HepG2 (cell line): ENCODE data around the gene TRANK1. TPM values are rescaled to one million over a fixed set of nuclear protein-coding genes. Genes with fewer than 3 reads are reported as not detected.

ENCODE experiments used
- ATAC-seq: fragments of 200-7000 bp; cut with Tn5 transposase; 3 replicates; pipeline ENCODE4 v1.9.1; 2020; ENCODE audit warnings: mild to moderate bottlenecking, moderate library complexity
- BruUV-seq: library from RNA; stranded (reverse); fragments of 400-500 nt; replicated peaks from 2 replicates; lab custom pipeline; 2021; lab: Mats Ljungman, UMichigan
- CTCF ChIA-PET: fragments of 300-600 bp; formaldehyde crosslinking; extraction: SDS; loops from one replicate; lab custom pipeline; 2021; ENCODE audit warnings: low total read pairs, inconsistent platforms, low intra/inter-chr PET ratio; lab: Yijun Ruan, JAX
- POLR2A ChIA-PET: fragments of 350-600 bp; sonication (Branson Sonifier 250); formaldehyde crosslinking; loops from one replicate; lab custom pipeline; 2020; ENCODE audit warnings: antibody characterized with exemption, inconsistent platforms; lab: Yijun Ruan, JAX
- DNase-seq: peaks from one replicate; pipeline ENCODE4 v3.0.0-alpha.2; 2015; ENCODE audit warnings: low spot score
- FAIRE-seq: peaks from 3 replicates; lab custom pipeline; 2011; peaks lifted over from hg19 to GRCh38; lab: Jason Lieb, UNC
- H2AFZ ChIP-seq: one replicate; pipeline ENCODE4 v1.6.1; 2011; ENCODE audit warnings: low read length, inconsistent platforms
- H3K27ac ChIP-seq: fragments of 300-600 bp; 3 replicates; pipeline ENCODE4 v1.8.0; 2011; ENCODE audit warnings: mixed run types, mild to moderate bottlenecking, mixed read lengths, low read length, inconsistent platforms; ENCODE audit not compliant: insufficient read depth; ENCODE audit errors: extremely low read length
- H3K27me3 ChIP-seq, 2 experiments: fragments of 200-600 bp in 1 of 2; 2 replicates in 1 of 2; 3 replicates in 1 of 2; pipeline versions ENCODE4 v1.6.0 to v1.8.0; 2011; ENCODE audit warnings: low read length in 2 of 2, mild to moderate bottlenecking in 2 of 2, moderate library complexity in 2 of 2, inconsistent platforms in 1 of 2; ENCODE audit not compliant: insufficient read depth in 2 of 2, control insufficient read depth in 1 of 2
- H3K36me3 ChIP-seq, 2 experiments: fragments of 200-600 bp in 1 of 2; replicated peaks in 1 of 2; 2 replicates in 1 of 2; 3 replicates in 1 of 2; pipeline versions ENCODE4 v1.5.1 to v1.8.0; 2011; ENCODE audit warnings: low read length in 2 of 2, inconsistent platforms in 1 of 2; ENCODE audit not compliant: insufficient read depth in 2 of 2, control insufficient read depth in 1 of 2
- H3K4me1 ChIP-seq: 2 replicates; pipeline ENCODE4 v1.5.1; 2012; ENCODE audit warnings: low read length, inconsistent platforms; ENCODE audit not compliant: insufficient read depth
- H3K4me2 ChIP-seq: 2 replicates; pipeline ENCODE4 v1.6.0; 2011; ENCODE audit warnings: low read depth, low read length, inconsistent platforms
- H3K4me3 ChIP-seq, 3 experiments: fragments of 200-600 bp in 1 of 3; sonication (generic), shearing (Covaris generic) in 1 of 3; replicated peaks in 1 of 3; 2 replicates each; pipeline ENCODE4 v1.5.1; 2011 to 2016; ENCODE audit warnings: low read length in 3 of 3, inconsistent platforms in 2 of 3, low read depth in 2 of 3, mild to moderate bottlenecking in 2 of 3, control low read depth in 1 of 3, mixed read lengths in 1 of 3; ENCODE audit not compliant: insufficient read depth in 1 of 3
- H3K79me2 ChIP-seq: one replicate; pipeline ENCODE4 v1.6.1; 2011; ENCODE audit warnings: low read length, inconsistent platforms; ENCODE audit not compliant: insufficient read depth
- H3K9ac ChIP-seq: 2 replicates; pipeline ENCODE4 v1.6.0; 2011; ENCODE audit warnings: mild to moderate bottlenecking, low read depth, low read length, inconsistent platforms; ENCODE audit not compliant: insufficient read depth
- H3K9me3 ChIP-seq: 2 replicates; pipeline ENCODE4 v1.5.1; 2012; ENCODE audit warnings: mild to moderate bottlenecking, low read length
- H4K20me1 ChIP-seq: 2 replicates; pipeline ENCODE4 v1.6.0; 2011; ENCODE audit warnings: inconsistent platforms, mild to moderate bottlenecking, low read length, moderate library complexity; ENCODE audit not compliant: insufficient read depth
- ARID2 ChIP-seq: sonication (generic); formaldehyde crosslinking; IDR thresholded peaks from 2 replicates; pipeline ENCODE4 v1.8.1; 2022; ENCODE audit warnings: mild to moderate bottlenecking, missing genetic modification reagents, borderline replicate concordance
- ATF5 ChIP-seq: sonication (generic); formaldehyde crosslinking; IDR thresholded peaks from 2 replicates; pipeline ENCODE4 v1.4.0; 2020; ENCODE audit warnings: mild to moderate bottlenecking, low read depth, missing genetic modification reagents
- CHD2 ChIP-seq: IDR thresholded peaks from 2 replicates; pipeline ENCODE4 v1.6.1; 2011; ENCODE audit warnings: low read depth, low read length, improper control_type of control experiment
- FLYWCH1 ChIP-seq: sonication (generic); formaldehyde crosslinking; IDR thresholded peaks from 2 replicates; pipeline ENCODE4 v1.8.1; 2023; ENCODE audit warnings: mild to moderate bottlenecking, missing genetic modification reagents
- GABPB1 ChIP-seq: IDR thresholded peaks from 2 replicates; pipeline ENCODE4 v1.6.1; 2016; ENCODE audit warnings: mild to moderate bottlenecking, missing genetic modification reagents, moderate library complexity, missing compliant biosample characterization
- HOXA7 ChIP-seq: sonication (generic); formaldehyde crosslinking; IDR thresholded peaks from 2 replicates; pipeline ENCODE4 v1.8.1; 2022; ENCODE audit warnings: mild to moderate bottlenecking, missing genetic modification reagents, moderate library complexity
- LBX2 ChIP-seq: sonication (generic); formaldehyde crosslinking; IDR thresholded peaks from 2 replicates; pipeline ENCODE4 v1.5.0; 2020; ENCODE audit warnings: missing genetic modification reagents, mild to moderate bottlenecking, borderline replicate concordance
- NFAT5 ChIP-seq: sonication (generic); formaldehyde crosslinking; IDR thresholded peaks from 2 replicates; pipeline ENCODE4 v1.4.0; 2020; ENCODE audit warnings: missing genetic modification reagents
- ZBTB42 ChIP-seq: sonication (generic); formaldehyde crosslinking; IDR thresholded peaks from 2 replicates; pipeline ENCODE4 v1.5.0; 2020; ENCODE audit warnings: mild to moderate bottlenecking, missing genetic modification reagents
- WGBS: methylation state at CpG from one replicate; pipeline ENCODE4 v1.1.6; 2017; ENCODE audit warnings: low lambda C conversion rate; 5-methylcytosine and 5-hydroxymethylcytosine counted together
- in situ Hi-C: cut with HindIII; loops from 2 replicates; pipeline ENCODE4 v1.10.0; 2017; ENCODE audit warnings: low pct_unique_long_range_greater_than_20kb; ENCODE audit not compliant: extremely low pct_ligation_motif_present
- intact Hi-C: fragments of 100-400 bp; cut with micrococcal nuclease; formaldehyde crosslinking; loops from one replicate; pipeline ENCODE4 v1.10.0; 2022; ENCODE audit not compliant: unreplicated experiment
- polyA plus RNA-seq, 8 experiments: library from polyadenylated mRNA; depleted of rRNA in 3 of 8; stranded (reverse) in 7 of 8; unstranded in 1 of 8; fragments of >200 nt; fragmentation: Illumina TruSeq in 4 of 8; extraction: Trizol in 4 of 8; gene quantifications; 2 replicates each; pipeline versions ENCODE4 v1.2.1 to v1.2.3, GENCODE V29; 2011 to 2016; ENCODE audit warnings: low read depth in 4 of 8, missing spikeins in 1 of 8, mixed read lengths in 1 of 8; ENCODE audit not compliant: insufficient read depth in 1 of 8
- total RNA-seq, 5 experiments: library from RNA; depleted of rRNA; stranded (reverse); fragments of >200 nt; fragmentation: Illumina TruSeq; extraction: Trizol; gene quantifications; 2 replicates each; pipeline ENCODE4 v1.2.3, GENCODE V29; 2016; ENCODE audit warnings: low read depth in 1 of 5
- TF ChIP-seq, protein P1 (sequence below): sonication (generic); formaldehyde crosslinking; IDR thresholded peaks from 2 replicates; pipeline ENCODE4 v1.4.0; 2020; ENCODE audit warnings: mild to moderate bottlenecking, missing genetic modification reagents
- TF ChIP-seq, protein P2 (sequence below): sonication (generic); formaldehyde crosslinking; IDR thresholded peaks from 2 replicates; pipeline ENCODE4 v1.5.1; 2020; ENCODE audit warnings: missing genetic modification reagents, mild to moderate bottlenecking, borderline replicate concordance

Gene TRANK1
- total and polyA plus RNA-seq, 2 of the 13 experiments (the other 11 are each of a cell fraction or from before 2014, with no cell fraction given), result 0.13 to 0.32 TPM

DNA sequence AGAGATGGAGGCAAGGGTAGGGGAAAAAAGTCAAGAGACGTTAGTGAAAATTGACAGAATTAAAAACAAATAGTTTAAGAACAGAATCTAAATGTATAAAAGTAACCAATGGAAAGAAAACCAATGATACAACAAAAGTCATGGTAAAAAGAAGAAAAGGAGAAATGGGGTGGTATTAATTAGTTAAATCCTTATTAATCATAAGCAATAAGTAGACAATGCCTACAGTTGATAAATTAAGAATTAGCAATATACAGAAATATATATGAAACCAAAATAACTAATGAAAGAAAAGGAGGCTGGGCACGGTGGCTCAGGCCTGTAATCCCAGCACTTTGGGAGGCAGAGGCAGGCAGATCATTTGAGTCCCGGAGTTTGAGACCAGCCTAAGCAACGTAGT lies 24.2 kb upstream of the TRANK1 start:
- H3K79me2 ChIP-seq, result no peaks in the 10 kb centered on the region
- H3K9me3 ChIP-seq, result no peaks in the 10 kb centered on the region
- in situ Hi-C loops (loop anchor here (25.0 kb wide), 1 partner anchor 232 kb away; no protein-coding TSS in a partner anchor), intact Hi-C loops (no loop called here)
- TF ChIP-seq FLYWCH1 (CRISPR knock-in tag) (no peak), CHD2 (no peak), ATF5 (CRISPR knock-in tag) (no peak), ARID2 (CRISPR knock-in tag) (no peak), NFAT5 (CRISPR knock-in tag) (no peak), HOXA7 (CRISPR knock-in tag) (no peak), GABPB1 (CRISPR knock-in tag) (no peak), LBX2 (CRISPR knock-in tag) (no peak), ZBTB42 (CRISPR knock-in tag) (no peak)
- TF ChIP-seq, protein P1, sequence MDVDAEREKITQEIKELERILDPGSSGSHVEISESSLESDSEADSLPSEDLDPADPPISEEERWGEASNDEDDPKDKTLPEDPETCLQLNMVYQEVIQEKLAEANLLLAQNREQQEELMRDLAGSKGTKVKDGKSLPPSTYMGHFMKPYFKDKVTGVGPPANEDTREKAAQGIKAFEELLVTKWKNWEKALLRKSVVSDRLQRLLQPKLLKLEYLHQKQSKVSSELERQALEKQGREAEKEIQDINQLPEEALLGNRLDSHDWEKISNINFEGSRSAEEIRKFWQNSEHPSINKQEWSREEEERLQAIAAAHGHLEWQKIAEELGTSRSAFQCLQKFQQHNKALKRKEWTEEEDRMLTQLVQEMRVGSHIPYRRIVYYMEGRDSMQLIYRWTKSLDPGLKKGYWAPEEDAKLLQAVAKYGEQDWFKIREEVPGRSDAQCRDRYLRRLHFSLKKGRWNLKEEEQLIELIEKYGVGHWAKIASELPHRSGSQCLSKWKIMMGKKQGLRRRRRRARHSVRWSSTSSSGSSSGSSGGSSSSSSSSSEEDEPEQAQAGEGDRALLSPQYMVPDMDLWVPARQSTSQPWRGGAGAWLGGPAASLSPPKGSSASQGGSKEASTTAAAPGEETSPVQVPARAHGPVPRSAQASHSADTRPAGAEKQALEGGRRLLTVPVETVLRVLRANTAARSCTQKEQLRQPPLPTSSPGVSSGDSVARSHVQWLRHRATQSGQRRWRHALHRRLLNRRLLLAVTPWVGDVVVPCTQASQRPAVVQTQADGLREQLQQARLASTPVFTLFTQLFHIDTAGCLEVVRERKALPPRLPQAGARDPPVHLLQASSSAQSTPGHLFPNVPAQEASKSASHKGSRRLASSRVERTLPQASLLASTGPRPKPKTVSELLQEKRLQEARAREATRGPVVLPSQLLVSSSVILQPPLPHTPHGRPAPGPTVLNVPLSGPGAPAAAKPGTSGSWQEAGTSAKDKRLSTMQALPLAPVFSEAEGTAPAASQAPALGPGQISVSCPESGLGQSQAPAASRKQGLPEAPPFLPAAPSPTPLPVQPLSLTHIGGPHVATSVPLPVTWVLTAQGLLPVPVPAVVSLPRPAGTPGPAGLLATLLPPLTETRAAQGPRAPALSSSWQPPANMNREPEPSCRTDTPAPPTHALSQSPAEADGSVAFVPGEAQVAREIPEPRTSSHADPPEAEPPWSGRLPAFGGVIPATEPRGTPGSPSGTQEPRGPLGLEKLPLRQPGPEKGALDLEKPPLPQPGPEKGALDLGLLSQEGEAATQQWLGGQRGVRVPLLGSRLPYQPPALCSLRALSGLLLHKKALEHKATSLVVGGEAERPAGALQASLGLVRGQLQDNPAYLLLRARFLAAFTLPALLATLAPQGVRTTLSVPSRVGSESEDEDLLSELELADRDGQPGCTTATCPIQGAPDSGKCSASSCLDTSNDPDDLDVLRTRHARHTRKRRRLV, result no peak
- TF ChIP-seq, protein P2, sequence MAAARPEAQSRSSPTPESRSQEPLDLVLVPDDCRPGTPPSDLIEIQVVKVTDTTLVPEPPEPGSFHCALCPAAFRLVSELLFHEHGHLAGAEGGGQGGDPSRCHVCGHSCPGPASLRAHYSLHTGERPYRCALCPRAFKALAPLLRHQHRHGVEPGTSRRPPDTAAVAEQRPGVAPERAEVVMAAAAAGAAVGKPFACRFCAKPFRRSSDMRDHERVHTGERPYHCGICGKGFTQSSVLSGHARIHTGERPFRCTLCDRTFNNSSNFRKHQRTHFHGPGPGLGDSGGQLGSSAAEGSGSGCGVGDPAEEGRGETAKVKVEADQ, result no peak
- H4K20me1 ChIP-seq, result no peaks in the 10 kb centered on the region
- no peak overlapping the region for H2AFZ ChIP-seq
- H3K4me2 ChIP-seq, result no peak overlapping the region
- BruUV-seq, result no TSS peak
- no peak overlapping the region for H3K9ac ChIP-seq
- FAIRE-seq (no peak), ATAC-seq (no peak), DNase-seq (no peak)
- no peak overlapping the region for H3K4me3 ChIP-seq
- ChIA-PET CTCF (no interaction called here), POLR2A (no interaction called here)
- WGBS, result 95% methylated on average over 4 of the region's 4 CpGs
- peaks cover 37% of the 10 kb centered on the region for H3K4me1 ChIP-seq
- H3K27ac ChIP-seq, result no peak overlapping the region
- H3K36me3 ChIP-seq, result no peaks in the 10 kb centered on the region
- H3K27me3 ChIP-seq, result no peaks in the 10 kb centered on the region
